HEK293T (cell line): ENCODE data around the gene LAMC2.

Experiments used
- CTCF ChIA-PET: fragments of 350-600 bp; formaldehyde crosslinking; extraction: SDS; loops from one replicate; lab custom pipeline; 2021; ENCODE audit warnings: antibody characterized with exemption, inconsistent platforms; lab: Yijun Ruan, JAX
- POLR2A ChIA-PET: fragments of 350-600 bp; formaldehyde crosslinking; extraction: SDS; loops from one replicate; lab custom pipeline; 2020; ENCODE audit warnings: antibody characterized with exemption, inconsistent platforms; lab: Yijun Ruan, JAX
- DNase-seq: peaks from one replicate; pipeline ENCODE4 v3.0.0; 2012; ENCODE audit warnings: mixed read lengths; ENCODE audit errors: extremely low spot score
- ARNT ChIP-seq: fragments of 450-650 bp; IDR thresholded peaks from 2 replicates; pipeline ENCODE4 v1.6.1; 2017; ENCODE audit warnings: mild to moderate bottlenecking
- BHLHE40 ChIP-seq: fragments of 450-650 bp; IDR thresholded peaks from 2 replicates; pipeline ENCODE4 v1.6.1; 2016; ENCODE audit warnings: mild to moderate bottlenecking, moderate library complexity, borderline replicate concordance
- CTBP1 ChIP-seq: fragments of 450-650 bp; IDR thresholded peaks from 2 replicates; pipeline ENCODE4 v1.6.1; 2016; ENCODE audit warnings: borderline replicate concordance
- ELF4 ChIP-seq: fragments of 450-650 bp; IDR thresholded peaks from 2 replicates; pipeline ENCODE4 v1.6.1; 2017; ENCODE audit warnings: antibody characterized with exemption
- FOXA1 ChIP-seq: fragments of 450-650 bp; IDR thresholded peaks from 2 replicates; pipeline ENCODE4 v1.6.1; 2016; ENCODE audit warnings: mild to moderate bottlenecking
- FOXK2 ChIP-seq: fragments of 450-650 bp; IDR thresholded peaks from 2 replicates; pipeline ENCODE4 v1.6.1; 2016; ENCODE audit warnings: mild to moderate bottlenecking
- FOXM1 ChIP-seq: fragments of 450-650 bp; IDR thresholded peaks from 2 replicates; pipeline ENCODE4 v1.6.1; 2017; ENCODE audit warnings: mild to moderate bottlenecking, borderline replicate concordance
- HDGF ChIP-seq: fragments of 450-650 bp; IDR thresholded peaks from 2 replicates; pipeline ENCODE4 v1.6.1; 2017; ENCODE audit warnings: antibody characterized with exemption, borderline replicate concordance
- L3MBTL2 ChIP-seq: fragments of 450-650 bp; conservative IDR thresholded peaks from 2 replicates; pipeline ENCODE4 v1.6.1; 2016; ENCODE audit warnings: mild to moderate bottlenecking
- LEF1 ChIP-seq: fragments of 450-650 bp; IDR thresholded peaks from 2 replicates; pipeline ENCODE4 v1.6.1; 2017; ENCODE audit warnings: mild to moderate bottlenecking, borderline replicate concordance
- NFRKB ChIP-seq: fragments of 450-650 bp; IDR thresholded peaks from 2 replicates; pipeline ENCODE4 v1.6.1; 2016; ENCODE audit warnings: mild to moderate bottlenecking, moderate library complexity
- PKNOX1 ChIP-seq: fragments of 450-650 bp; IDR thresholded peaks from 2 replicates; pipeline ENCODE4 v1.6.1; 2016
- SP1 ChIP-seq: fragments of 450-650 bp; IDR thresholded peaks from 2 replicates; pipeline ENCODE4 v1.6.1; 2017
- SUZ12 ChIP-seq: fragments of 450-650 bp; IDR thresholded peaks from 2 replicates; pipeline ENCODE4 v1.6.1; 2016; ENCODE audit warnings: mild to moderate bottlenecking
- TARDBP ChIP-seq: fragments of 450-650 bp; IDR thresholded peaks from 2 replicates; pipeline ENCODE4 v1.6.1; 2016
- ZNF384 ChIP-seq: fragments of 450-650 bp; IDR thresholded peaks from 2 replicates; pipeline ENCODE4 v1.6.1; 2016

Gene LAMC2

GRCh38 chr1:183212870-183213269 lies 26.8 kb downstream of the LAMC2 start:
- ChIA-PET POLR2A (no interaction called here), CTCF (no interaction called here)
- DNase-seq, result no peak
- no peak for TF ChIP-seq L3MBTL2
- TF ChIP-seq TARDBP, result no peak
- TF ChIP-seq SUZ12, result no peak
- TF ChIP-seq ARNT, result no peak
- TF ChIP-seq FOXK2, result no peak
- no peak for TF ChIP-seq BHLHE40
- TF ChIP-seq HDGF, result no peak
- TF ChIP-seq CTBP1, result no peak
- TF ChIP-seq ZNF384, result no peak
- TF ChIP-seq ELF4, result no peak
- no peak for TF ChIP-seq PKNOX1
- TF ChIP-seq LEF1, result no peak
- TF ChIP-seq SP1, result no peak
- no peak for TF ChIP-seq FOXA1

DNA sequence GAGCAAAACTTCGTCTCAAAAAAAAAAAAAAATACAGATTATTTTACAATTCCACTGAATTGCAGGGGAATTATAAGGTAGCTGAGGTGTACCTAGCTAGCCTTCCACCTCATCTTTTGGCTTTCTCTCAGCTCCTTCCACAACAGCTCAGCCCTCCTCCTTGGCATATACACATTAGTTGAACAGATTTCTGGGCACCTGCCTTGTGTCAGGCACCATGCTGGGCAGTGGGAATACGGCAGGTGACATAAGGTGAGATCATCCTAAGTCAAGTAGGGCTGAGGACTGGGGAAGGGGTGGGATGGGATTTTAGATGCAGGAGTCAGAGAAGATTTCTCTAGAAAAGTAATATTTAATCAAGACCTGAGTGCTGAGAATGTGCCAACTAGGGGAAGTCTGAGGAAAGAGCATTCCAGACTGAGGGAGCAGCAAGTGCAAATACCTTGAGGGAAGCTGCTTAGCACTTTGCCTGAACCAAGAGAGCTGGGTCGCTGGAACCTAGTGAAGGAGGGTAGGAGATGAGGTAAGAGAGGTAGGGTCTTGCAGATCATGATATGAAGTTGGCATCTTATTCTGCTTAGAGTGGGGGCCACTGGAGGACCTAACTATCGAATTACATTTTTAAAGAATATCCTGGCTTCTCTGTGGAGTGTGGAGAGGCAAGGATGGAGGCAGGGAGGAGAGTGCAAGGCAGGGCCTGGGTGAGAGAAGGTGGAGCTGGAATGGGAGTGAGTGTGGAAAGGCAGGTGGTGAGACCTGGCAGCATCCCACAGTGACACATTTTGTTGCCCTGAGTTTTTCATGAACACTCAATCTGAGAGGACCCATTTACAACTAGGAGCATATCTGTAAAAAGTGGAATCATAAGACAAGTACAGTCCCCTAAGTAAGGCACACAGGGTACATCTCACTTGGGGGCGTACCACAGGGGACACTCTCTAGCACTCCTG lies 28.2 kb downstream of the LAMC2 start:
- DNase-seq, result no peak
- ChIA-PET POLR2A (no interaction called here), CTCF (interaction anchor here (0.9 kb wide), 1 partner anchor 11 kb away, joined by 3 read pairs; no protein-coding TSS in a partner anchor)
- TF ChIP-seq HDGF (no peak), FOXK2 (no peak), L3MBTL2 (no peak), FOXM1 (no peak), ZNF384 (no peak), SP1 (no peak), ELF4 (no peak), BHLHE40 (no peak), CTBP1 (no peak), NFRKB (no peak)

DNA sequence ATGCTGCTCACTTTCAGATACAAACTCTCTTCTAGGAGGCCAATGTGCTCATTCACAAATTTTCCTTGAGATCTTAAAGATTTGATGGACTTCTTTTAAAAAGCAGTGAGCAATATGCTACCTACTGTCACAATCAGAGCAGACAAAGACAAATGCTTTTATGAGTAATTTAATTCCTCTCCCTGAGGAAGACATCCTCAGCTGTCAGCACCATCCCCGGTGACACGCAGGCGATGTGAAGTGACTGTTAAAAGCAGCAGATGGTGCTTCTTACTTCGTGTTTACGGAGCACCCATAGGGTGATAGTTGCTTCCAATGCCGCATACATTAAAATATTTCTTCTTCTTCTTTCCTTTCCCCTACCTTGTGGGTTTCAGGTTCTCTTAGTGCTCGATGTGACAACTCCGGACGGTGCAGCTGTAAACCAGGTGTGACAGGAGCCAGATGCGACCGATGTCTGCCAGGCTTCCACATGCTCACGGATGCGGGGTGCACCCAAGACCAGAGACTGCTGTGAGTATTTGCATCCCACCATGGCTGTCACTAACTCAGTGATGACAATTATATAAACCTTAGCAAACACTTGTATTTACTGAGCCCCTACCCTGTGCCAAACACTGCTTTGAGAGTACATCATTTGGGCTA lies 29.1 kb downstream of the LAMC2 start:
- no peak for DNase-seq
- ChIA-PET CTCF (interaction anchor here (1.0 to 1.1 kb wide), 2 partner anchors 13 to 20 kb away, joined by 3 to 4 read pairs; no protein-coding TSS in a partner anchor), POLR2A (interaction anchor here (1.4 kb wide), 1 partner anchor 20 kb away, joined by 3 read pairs; no protein-coding TSS in a partner anchor)
- no peak for TF ChIP-seq ELF4
- peak; percentile 20; the same call in 1 of the 2 replicates for TF ChIP-seq PKNOX1

- DNase-seq, result no peak
- CTCF ChIA-PET, result interaction anchor here (1.0 to 1.1 kb wide), 2 partner anchors 12 to 19 kb away, joined by 3 to 4 read pairs; no protein-coding TSS in a partner anchor
- no peak for TF ChIP-seq ARNT
- TF ChIP-seq LEF1, result no peak
- TF ChIP-seq SUZ12, result no peak
- TF ChIP-seq HDGF, result no peak
- no peak for TF ChIP-seq SP1
- no peak for TF ChIP-seq TARDBP
- no peak for TF ChIP-seq FOXM1
- no peak for TF ChIP-seq NFRKB
- no peak for TF ChIP-seq PKNOX1
- no peak for TF ChIP-seq L3MBTL2
- TF ChIP-seq FOXA1, result no peak
- TF ChIP-seq CTBP1, result no peak
- no peak for TF ChIP-seq ZNF384
- no peak for TF ChIP-seq BHLHE40
- no peak for TF ChIP-seq FOXK2
- TF ChIP-seq ELF4, result no peak
- POLR2A ChIA-PET, result interaction anchor here (1.4 kb wide), 1 partner anchor 19 kb away, joined by 3 read pairs; no protein-coding TSS in a partner anchor
Observed at GRCh38 chr1:183215936-183216335, 29.9 kb downstream of the LAMC2 start.

DNA sequence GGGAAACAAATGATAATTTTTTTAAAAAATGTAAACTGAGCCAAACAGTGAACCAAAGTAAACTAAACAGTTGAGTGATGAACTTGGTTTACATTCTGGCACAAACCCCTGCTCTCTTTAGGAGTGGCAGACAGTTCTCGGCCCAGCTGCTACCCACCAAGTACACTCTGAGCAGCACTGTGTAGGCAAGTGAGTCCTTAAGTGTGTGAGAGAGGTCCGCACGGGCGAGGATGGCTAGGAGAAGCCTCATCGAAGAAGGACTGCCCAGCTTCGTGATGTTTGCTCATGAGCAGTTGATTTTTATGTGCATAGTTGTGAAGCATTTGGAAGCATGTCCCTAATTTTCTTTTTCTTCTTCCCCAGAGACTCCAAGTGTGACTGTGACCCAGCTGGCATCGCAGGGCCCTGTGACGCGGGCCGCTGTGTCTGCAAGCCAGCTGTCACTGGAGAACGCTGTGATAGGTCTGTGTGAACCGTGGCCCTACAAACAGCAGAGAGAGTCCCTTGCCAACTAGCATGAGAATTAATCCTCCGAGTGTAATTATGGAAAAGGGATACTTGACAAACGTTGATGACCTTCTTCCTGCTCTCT lies 32.1 kb downstream of the LAMC2 start:
- DNase-seq, result no peak
- TF ChIP-seq BHLHE40 (no peak), ZNF384 (no peak), TARDBP (no peak), HDGF (no peak), SP1 (no peak), LEF1 (no peak), L3MBTL2 (no peak), PKNOX1 (no peak), NFRKB (no peak), SUZ12 (no peak), FOXA1 (no peak), ELF4 (no peak), ARNT (no peak), CTBP1 (no peak)
- CTCF ChIA-PET, result interaction anchor here (1.6 to 4.6 kb wide), 3 partner anchors 9 to 17 kb away, joined by 5 to 25 read pairs (median 24); no protein-coding TSS in a partner anchor
- POLR2A ChIA-PET, result interaction anchor here (2.7 kb wide), 1 partner anchor 17 kb away, joined by 14 read pairs; no protein-coding TSS in a partner anchor
